ENCODE measurements around the gene CAMTA1.

CAMTA1 gene

GRCh38 chr1:6882414-6882813 lies 97.2 kb downstream of the CAMTA1 start:
- no peak for TF ChIP-seq CTCF (IDR thresholded peaks at IDR 0.05; ENCODE audit: low read depth, low read length, missing control alignments)
- no peak for DNase-seq (ENCODE audit: low read depth)
- no peak overlapping the region for H3K4me3 ChIP-seq (ENCODE audit: low read depth, low read length)

GRCh38 chr1:6884652-6885153 lies 99.4 kb downstream of the CAMTA1 start:
- DNase-seq (ENCODE audit: low read depth), result no peak
- TF ChIP-seq CTCF (IDR thresholded peaks at IDR 0.05; ENCODE audit: low read depth, low read length, missing control alignments), result no peak
- H3K4me3 ChIP-seq (ENCODE audit: low read depth, low read length), result no peak overlapping the region

- DNase-seq (ENCODE audit: low read depth), result no peak
- no peak overlapping the region for H3K4me3 ChIP-seq (ENCODE audit: low read depth, low read length)
- no peak for TF ChIP-seq CTCF (IDR thresholded peaks at IDR 0.05; ENCODE audit: low read depth, low read length, missing control alignments)
Observed at GRCh38 chr1:6885426-6885825, 100.2 kb downstream of the CAMTA1 start.

- DNase-seq (ENCODE audit: low read depth), result no peak
- TF ChIP-seq CTCF (IDR thresholded peaks at IDR 0.05; ENCODE audit: low read depth, low read length, missing control alignments), result no peak
- H3K4me3 ChIP-seq (ENCODE audit: low read depth, low read length), result no peak overlapping the region
Observed at GRCh38 chr1:6886523-6886922, 101.3 kb downstream of the CAMTA1 start.

- no peak for DNase-seq (ENCODE audit: low read depth)
- H3K4me3 ChIP-seq (ENCODE audit: low read depth, low read length), result no peak overlapping the region
- no peak for TF ChIP-seq CTCF (IDR thresholded peaks at IDR 0.05; ENCODE audit: low read depth, low read length, missing control alignments)
Observed at GRCh38 chr1:6888268-6888667, 103.0 kb downstream of the CAMTA1 start.

GRCh38 chr1:6888870-6889269 lies 103.6 kb downstream of the CAMTA1 start:
- no peak for TF ChIP-seq CTCF (IDR thresholded peaks at IDR 0.05; ENCODE audit: low read depth, low read length, missing control alignments)
- no peak for DNase-seq (ENCODE audit: low read depth)
- H3K4me3 ChIP-seq (ENCODE audit: low read depth, low read length), result no peak overlapping the region

GRCh38 chr1:6889875-6890480 lies 104.7 kb downstream of the CAMTA1 start:
- peak; percentile 15 for DNase-seq (ENCODE audit: low read depth)
- peak; percentile 83 for TF ChIP-seq CTCF (IDR thresholded peaks at IDR 0.05; ENCODE audit: low read depth, low read length, missing control alignments)
- H3K4me3 ChIP-seq (ENCODE audit: low read depth, low read length), result no peak overlapping the region

Data from GM12864 (cell line).